Effector memory CD8-positive, alpha-beta T cell (primary cell): ENCODE results near the gene UNC79.

ENCODE experiments used
- ATAC-seq: fragments of 150-1000 bp; cut with Tn5 transposase; replicated peaks from 2 replicates; pipeline ENCODE4 v1.10.0; 2021; ENCODE audit warnings: mild to moderate bottlenecking, moderate library complexity
- DNase-seq, 3 experiments: peaks; one replicate each; pipeline ENCODE4 v3.0.0; 2021
- H3K27ac Mint-ChIP-seq, 2 donors: one replicate each; pipeline ENCODE4 v1.8.0; 2022; ENCODE audit warnings: mild to moderate bottlenecking in 2 of 2, mixed read lengths in 2 of 2, moderate library complexity in 2 of 2
- H3K27me3 Mint-ChIP-seq, 2 donors: one replicate each; pipeline ENCODE4 v1.8.0; 2022; ENCODE audit warnings: mixed read lengths in 2 of 2
- H3K36me3 Mint-ChIP-seq: one replicate; pipeline ENCODE4 v1.8.0; 2022; ENCODE audit warnings: mild to moderate bottlenecking, moderate library complexity, mixed read lengths; ENCODE audit not compliant: insufficient read depth
- H3K4me1 Mint-ChIP-seq, 2 donors: one replicate each; pipeline ENCODE4 v1.8.0; 2022; ENCODE audit warnings: low read depth in 2 of 2, mixed read lengths in 2 of 2
- H3K4me3 Mint-ChIP-seq, 2 donors: one replicate each; pipeline ENCODE4 v1.8.0; 2022; ENCODE audit warnings: mild to moderate bottlenecking in 2 of 2, mixed read lengths in 2 of 2, moderate library complexity in 2 of 2
- H3K9me3 Mint-ChIP-seq, 2 donors: one replicate each; pipeline ENCODE4 v1.8.0; 2022; ENCODE audit warnings: mixed read lengths in 2 of 2

UNC79 gene

GRCh38 chr14:93540235-93540634, 109.5 kb downstream of the UNC79 start:
- DNase-seq, result no peak
- no peaks in the 10 kb centered on the region for H3K4me1 Mint-ChIP-seq
- H3K4me3 Mint-ChIP-seq, result no peak overlapping the region

GRCh38 chr14:93543766-93544165, 113.0 kb downstream of the UNC79 start:
- Mint-ChIP-seq H3K9me3 (no peaks in the 10 kb centered on the region), H3K4me1 (no peaks in the 10 kb centered on the region), H3K27me3 (peaks cover 19 to 26% of the 10 kb centered on the region in 2 donors), H3K27ac (no peak overlapping the region), H3K4me3 (no peak overlapping the region), H3K36me3 (no peaks in the 10 kb centered on the region)
- ATAC-seq, result no peak
- DNase-seq, result no peak

More at GRCh38 chr14:93540235-93540634, 109.5 kb downstream of the UNC79 start:
- Mint-ChIP-seq H3K36me3 (no peaks in the 10 kb centered on the region), H3K27me3 (peaks cover 38 to 40% of the 10 kb centered on the region in 2 donors), H3K9me3 (no peaks in the 10 kb centered on the region), H3K27ac (no peak overlapping the region)
- ATAC-seq, result no peak

- Mint-ChIP-seq H3K4me3 (no peak overlapping the region), H3K27me3 (peaks cover 19 to 26% of the 10 kb centered on the region in 2 donors), H3K9me3 (no peaks in the 10 kb centered on the region), H3K27ac (no peak overlapping the region), H3K4me1 (no peaks in the 10 kb centered on the region), H3K36me3 (no peaks in the 10 kb centered on the region)
- ATAC-seq (no peak), DNase-seq (no peak)
Observed at GRCh38 chr14:93544212-93544611, 113.5 kb downstream of the UNC79 start.

- no peak overlapping the region for H3K27ac Mint-ChIP-seq
- no peak overlapping the region for H3K4me3 Mint-ChIP-seq
- no peak for DNase-seq
Observed at GRCh38 chr14:93546642-93547041, 115.9 kb downstream of the UNC79 start.

GRCh38 chr14:93548102-93548843, 117.5 kb downstream of the UNC79 start:
- DNase-seq (no peak), ATAC-seq (no peak)
- Mint-ChIP-seq H3K36me3 (no peaks in the 10 kb centered on the region), H3K4me3 (no peak overlapping the region), H3K27ac (no peak overlapping the region), H3K9me3 (no peaks in the 10 kb centered on the region), H3K27me3 (peaks cover 49% of the 10 kb centered on the region in 2 donors), H3K4me1 (no peaks in the 10 kb centered on the region)

More at GRCh38 chr14:93546642-93547041, 115.9 kb downstream of the UNC79 start:
- no peak for ATAC-seq
- H3K4me1 Mint-ChIP-seq, result no peaks in the 10 kb centered on the region
- H3K9me3 Mint-ChIP-seq, result no peaks in the 10 kb centered on the region
- H3K27me3 Mint-ChIP-seq, result peaks cover 38 to 44% of the 10 kb centered on the region in 2 donors
- no peaks in the 10 kb centered on the region for H3K36me3 Mint-ChIP-seq

GRCh38 chr14:93549595-93549994, 118.9 kb downstream of the UNC79 start:
- Mint-ChIP-seq H3K4me1 (no peaks in the 10 kb centered on the region), H3K4me3 (no peak overlapping the region), H3K27me3 (peaks cover 41 to 42% of the 10 kb centered on the region in 2 donors), H3K27ac (no peak overlapping the region), H3K36me3 (no peaks in the 10 kb centered on the region), H3K9me3 (no peaks in the 10 kb centered on the region)
- ATAC-seq, result no peak
- DNase-seq, result no peak

GRCh38 chr14:93564918-93565317, 134.2 kb downstream of the UNC79 start:
- Mint-ChIP-seq H3K27ac (no peak overlapping the region), H3K36me3 (no peaks in the 10 kb centered on the region)
- no peak for ATAC-seq

GRCh38 chr14:93566065-93566693, 135.4 kb downstream of the UNC79 start:
- Mint-ChIP-seq H3K27me3 (peaks cover 32 to 48% of the 10 kb centered on the region in 2 donors), H3K27ac (no peak overlapping the region), H3K36me3 (no peaks in the 10 kb centered on the region), H3K4me3 (no peak overlapping the region), H3K4me1 (peaks cover 0 to 1% of the 10 kb centered on the region in 2 donors), H3K9me3 (no peaks in the 10 kb centered on the region)
- ATAC-seq (no peak), DNase-seq (no peak)

More at GRCh38 chr14:93564918-93565317, 134.2 kb downstream of the UNC79 start:
- H3K4me3 Mint-ChIP-seq, result no peak overlapping the region
- H3K9me3 Mint-ChIP-seq, result no peaks in the 10 kb centered on the region
- H3K27me3 Mint-ChIP-seq, result peaks cover 33 to 53% of the 10 kb centered on the region in 2 donors
- DNase-seq, result no peak
- H3K4me1 Mint-ChIP-seq, result peaks cover 0 to 1% of the 10 kb centered on the region in 2 donors

GRCh38 chr14:93571275-93571674, 140.5 kb downstream of the UNC79 start:
- Mint-ChIP-seq H3K36me3 (no peaks in the 10 kb centered on the region), H3K4me3 (no peak overlapping the region), H3K27ac (no peak overlapping the region), H3K27me3 (peaks cover 29 to 42% of the 10 kb centered on the region in 2 donors), H3K9me3 (no peaks in the 10 kb centered on the region), H3K4me1 (no peaks in the 10 kb centered on the region)
- ATAC-seq, result no peak
- DNase-seq, result no peak

- no peak overlapping the region for H3K27ac Mint-ChIP-seq
- no peak overlapping the region for H3K4me3 Mint-ChIP-seq
- no peak for ATAC-seq
- peaks cover 23 to 35% of the 10 kb centered on the region in 2 donors for H3K27me3 Mint-ChIP-seq
- no peaks in the 10 kb centered on the region for H3K36me3 Mint-ChIP-seq
- no peak for DNase-seq
- H3K9me3 Mint-ChIP-seq, result no peaks in the 10 kb centered on the region
- no peaks in the 10 kb centered on the region for H3K4me1 Mint-ChIP-seq
Observed at GRCh38 chr14:93579178-93579577, 148.4 kb downstream of the UNC79 start.

- peaks cover 15 to 36% of the 10 kb centered on the region in 2 donors for H3K27me3 Mint-ChIP-seq
- DNase-seq (no peak), ATAC-seq (no peak)
- H3K4me1 Mint-ChIP-seq, result no peaks in the 10 kb centered on the region
- H3K27ac Mint-ChIP-seq, result no peak overlapping the region
- no peak overlapping the region for H3K4me3 Mint-ChIP-seq
- no peaks in the 10 kb centered on the region for H3K36me3 Mint-ChIP-seq
- H3K9me3 Mint-ChIP-seq, result no peaks in the 10 kb centered on the region
Observed at GRCh38 chr14:93582516-93582915, 151.8 kb downstream of the UNC79 start.

- ATAC-seq (no peak), DNase-seq (no peak)
Observed at GRCh38 chr14:93587330-93587729, 156.6 kb downstream of the UNC79 start.

GRCh38 chr14:93591506-93591905, 160.8 kb downstream of the UNC79 start:
- H3K27me3 Mint-ChIP-seq, result peaks cover 28 to 37% of the 10 kb centered on the region in 2 donors
- ATAC-seq, result no peak

More at GRCh38 chr14:93587330-93587729, 156.6 kb downstream of the UNC79 start:
- no peaks in the 10 kb centered on the region for H3K36me3 Mint-ChIP-seq
- H3K27me3 Mint-ChIP-seq, result peaks cover 10 to 35% of the 10 kb centered on the region in 2 donors
- no peaks in the 10 kb centered on the region for H3K9me3 Mint-ChIP-seq
- H3K27ac Mint-ChIP-seq, result no peak overlapping the region
- H3K4me3 Mint-ChIP-seq, result no peak overlapping the region
- no peaks in the 10 kb centered on the region for H3K4me1 Mint-ChIP-seq

GRCh38 chr14:93592786-93593185, 162.0 kb downstream of the UNC79 start:
- H3K4me3 Mint-ChIP-seq, result no peak overlapping the region
- ATAC-seq (no peak), DNase-seq (no peak)
- H3K27me3 Mint-ChIP-seq, result peaks cover 35 to 39% of the 10 kb centered on the region in 2 donors
- H3K27ac Mint-ChIP-seq, result no peak overlapping the region
- no peaks in the 10 kb centered on the region for H3K4me1 Mint-ChIP-seq
- no peaks in the 10 kb centered on the region for H3K36me3 Mint-ChIP-seq
- H3K9me3 Mint-ChIP-seq, result no peaks in the 10 kb centered on the region

More at GRCh38 chr14:93591506-93591905, 160.8 kb downstream of the UNC79 start:
- no peaks in the 10 kb centered on the region for H3K36me3 Mint-ChIP-seq
- no peak overlapping the region for H3K4me3 Mint-ChIP-seq
- H3K9me3 Mint-ChIP-seq, result no peaks in the 10 kb centered on the region
- no peak for DNase-seq
- H3K4me1 Mint-ChIP-seq, result no peaks in the 10 kb centered on the region
- H3K27ac Mint-ChIP-seq, result no peak overlapping the region
